ENCODE results near the gene MTSS2. TPM values are rescaled to one million over a fixed set of nuclear protein-coding genes. Genes with fewer than 3 reads are reported as not detected.
A peak's percentile ranks its signal among the peaks of the same experiment; 100 is the strongest.

The MTSS2 gene
- total RNA-seq, 4 donors from 2014 or later = 42.6 to 160 (median 93.9) TPM

GRCh38 chr16:70663524-70664324, 22.1 kb downstream of the MTSS2 start:
- TF ChIP-seq CTCF (IDR thresholded peaks at IDR 0.05 in 4 of 5, conservative IDR thresholded peaks at IDR 0.05 in 1 of 5) (no peak), POLR2A (IDR thresholded peaks at IDR 0.05) (no peak)
- H3K4me3 ChIP-seq = no peak overlapping the region
- intact Hi-C loops (cut with DNase I; ENCODE audit: low total_unique reads) = no loop called here
- DNase-seq (peak in 1 of 2 donors; percentile 1), ATAC-seq (no peak)
- H3K9me3 ChIP-seq = no peaks in the 10 kb centered on the region
- H3K36me3 ChIP-seq = peaks cover 0 to 56% of the 10 kb centered on the region in 2 donors
- H3K27ac ChIP-seq = no peak overlapping the region
- no peaks in the 10 kb centered on the region for H3K4me1 ChIP-seq
- no peaks in the 10 kb centered on the region for H3K27me3 ChIP-seq
- in situ Hi-C loops (cut with MboI; ENCODE audit: low sequenced_read_pairs in 4 of 4) = loop anchor here in 2 of 4 donors (25.0 kb wide), 1 partner anchor 301 kb away; no protein-coding TSS in a partner anchor

- DNase-seq (no peak), ATAC-seq (no peak)
- Histone ChIP-seq H3K27me3 (no peaks in the 10 kb centered on the region), H3K9me3 (no peaks in the 10 kb centered on the region), H3K36me3 (peaks cover 0 to 49% of the 10 kb centered on the region in 2 donors), H3K27ac (no peak overlapping the region), H3K4me3 (no peak overlapping the region), H3K4me1 (no peaks in the 10 kb centered on the region)
- TF ChIP-seq CTCF (IDR thresholded peaks at IDR 0.05 in 4 of 5, conservative IDR thresholded peaks at IDR 0.05 in 1 of 5) (no peak), POLR2A (IDR thresholded peaks at IDR 0.05) (no peak)
- intact Hi-C loops (cut with DNase I; ENCODE audit: low total_unique reads) (no loop called here), in situ Hi-C loops (cut with MboI; ENCODE audit: low sequenced_read_pairs in 4 of 4) (loop anchor here in 2 of 4 donors (25.0 kb wide), 1 partner anchor 301 kb away; no protein-coding TSS in a partner anchor)
Observed at GRCh38 chr16:70662991-70663523, 22.8 kb downstream of the MTSS2 start.

- no peaks in the 10 kb centered on the region for H3K9me3 ChIP-seq
- no peak for TF ChIP-seq POLR2A (IDR thresholded peaks at IDR 0.05)
- TF ChIP-seq CTCF (IDR thresholded peaks at IDR 0.05 in 4 of 5, conservative IDR thresholded peaks at IDR 0.05 in 1 of 5) = no peak
- H3K36me3 ChIP-seq = peaks cover 0 to 41% of the 10 kb centered on the region in 2 donors
- intact Hi-C loops (cut with DNase I; ENCODE audit: low total_unique reads) = no loop called here
- no peaks in the 10 kb centered on the region for H3K27me3 ChIP-seq
- DNase-seq = no peak
- H3K4me3 ChIP-seq = no peak overlapping the region
- H3K4me1 ChIP-seq = no peaks in the 10 kb centered on the region
- no peak overlapping the region for H3K27ac ChIP-seq
- in situ Hi-C loops (cut with MboI; ENCODE audit: low sequenced_read_pairs in 4 of 4) = loop anchor here in 2 of 4 donors (25.0 kb wide), 1 partner anchor 300 kb away; no protein-coding TSS in a partner anchor
- no peak for ATAC-seq
Observed at GRCh38 chr16:70661918-70662641, 23.8 kb downstream of the MTSS2 start.

GRCh38 chr16:70661534-70661917, 24.3 kb downstream of the MTSS2 start:
- ATAC-seq = no peak
- no peak for TF ChIP-seq POLR2A (IDR thresholded peaks at IDR 0.05)
- TF ChIP-seq CTCF (IDR thresholded peaks at IDR 0.05 in 4 of 5, conservative IDR thresholded peaks at IDR 0.05 in 1 of 5) = no peak
- in situ Hi-C loops (cut with MboI; ENCODE audit: low sequenced_read_pairs in 4 of 4) (loop anchor here in 2 of 4 donors (25.0 kb wide), 1 partner anchor 299 kb away; no protein-coding TSS in a partner anchor), intact Hi-C loops (cut with DNase I; ENCODE audit: low total_unique reads) (no loop called here)
- no peak overlapping the region for H3K27ac ChIP-seq
- DNase-seq = no peak
- H3K9me3 ChIP-seq = no peaks in the 10 kb centered on the region
- no peak overlapping the region for H3K4me3 ChIP-seq
- peaks cover 0 to 37% of the 10 kb centered on the region in 2 donors for H3K36me3 ChIP-seq
- no peaks in the 10 kb centered on the region for H3K27me3 ChIP-seq
- H3K4me1 ChIP-seq = no peaks in the 10 kb centered on the region

Measured in gastrocnemius medialis (tissue), 4 donors.